Measurements from ENCODE around the gene CD274.

DNA sequence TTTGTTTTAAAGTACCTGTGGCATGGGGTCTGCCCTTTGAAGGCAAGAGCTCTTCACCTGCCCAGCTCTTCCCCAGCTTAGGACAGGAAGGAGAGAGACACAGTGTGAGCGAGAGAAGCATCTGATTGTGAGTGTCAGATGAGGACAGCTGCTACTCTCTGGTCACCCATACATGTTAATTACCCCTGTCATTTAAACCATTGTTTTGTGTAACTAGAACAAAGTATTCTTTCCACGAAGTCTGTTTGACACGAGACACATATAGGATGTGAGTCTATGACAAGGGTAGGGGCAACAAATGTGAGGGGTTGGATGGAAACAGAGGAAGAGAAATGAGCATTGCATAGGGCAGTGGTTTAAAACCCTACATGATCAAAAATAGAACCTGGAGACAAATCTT lies 3.0 kb upstream of the CD274 start:
- TF ChIP-seq, protein P1, sequence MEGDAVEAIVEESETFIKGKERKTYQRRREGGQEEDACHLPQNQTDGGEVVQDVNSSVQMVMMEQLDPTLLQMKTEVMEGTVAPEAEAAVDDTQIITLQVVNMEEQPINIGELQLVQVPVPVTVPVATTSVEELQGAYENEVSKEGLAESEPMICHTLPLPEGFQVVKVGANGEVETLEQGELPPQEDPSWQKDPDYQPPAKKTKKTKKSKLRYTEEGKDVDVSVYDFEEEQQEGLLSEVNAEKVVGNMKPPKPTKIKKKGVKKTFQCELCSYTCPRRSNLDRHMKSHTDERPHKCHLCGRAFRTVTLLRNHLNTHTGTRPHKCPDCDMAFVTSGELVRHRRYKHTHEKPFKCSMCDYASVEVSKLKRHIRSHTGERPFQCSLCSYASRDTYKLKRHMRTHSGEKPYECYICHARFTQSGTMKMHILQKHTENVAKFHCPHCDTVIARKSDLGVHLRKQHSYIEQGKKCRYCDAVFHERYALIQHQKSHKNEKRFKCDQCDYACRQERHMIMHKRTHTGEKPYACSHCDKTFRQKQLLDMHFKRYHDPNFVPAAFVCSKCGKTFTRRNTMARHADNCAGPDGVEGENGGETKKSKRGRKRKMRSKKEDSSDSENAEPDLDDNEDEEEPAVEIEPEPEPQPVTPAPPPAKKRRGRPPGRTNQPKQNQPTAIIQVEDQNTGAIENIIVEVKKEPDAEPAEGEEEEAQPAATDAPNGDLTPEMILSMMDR (IDR thresholded peaks at IDR 0.05) = no peak
- no peak for TF ChIP-seq POLR2A (IDR thresholded peaks at IDR 0.05)

Measured in heart left ventricle (tissue), 13 donors.